ENCODE measurements around the gene SLC6A3.

SLC6A3 gene

GRCh38 chr5:1415059-1415425 is 30.2 kb downstream of the SLC6A3 start:
- H3K27ac ChIP-seq (ENCODE audit: insufficient read depth, low read depth, low read length, poor library complexity, severe bottlenecking) = no peak overlapping the region
- WGBS, 2 experiments = 85 to 86% methylated on average over 13 of the region's 13 CpGs
- H3K9me3 ChIP-seq (ENCODE audit: control insufficient read depth, low read length) = no peaks in the 10 kb centered on the region
- no peaks in the 10 kb centered on the region for H3K4me1 ChIP-seq (ENCODE audit: control insufficient read depth, insufficient read depth, low read length)
- no peaks in the 10 kb centered on the region for H3K36me3 ChIP-seq (ENCODE audit: control insufficient read depth, insufficient read depth, low read length)
- no peak overlapping the region for H3K4me3 ChIP-seq (ENCODE audit: insufficient read depth, low read depth, low read length)
- H3K27me3 ChIP-seq (ENCODE audit: control insufficient read depth, insufficient read depth, low read length, poor library complexity, severe bottlenecking) = no peaks in the 10 kb centered on the region

DNA sequence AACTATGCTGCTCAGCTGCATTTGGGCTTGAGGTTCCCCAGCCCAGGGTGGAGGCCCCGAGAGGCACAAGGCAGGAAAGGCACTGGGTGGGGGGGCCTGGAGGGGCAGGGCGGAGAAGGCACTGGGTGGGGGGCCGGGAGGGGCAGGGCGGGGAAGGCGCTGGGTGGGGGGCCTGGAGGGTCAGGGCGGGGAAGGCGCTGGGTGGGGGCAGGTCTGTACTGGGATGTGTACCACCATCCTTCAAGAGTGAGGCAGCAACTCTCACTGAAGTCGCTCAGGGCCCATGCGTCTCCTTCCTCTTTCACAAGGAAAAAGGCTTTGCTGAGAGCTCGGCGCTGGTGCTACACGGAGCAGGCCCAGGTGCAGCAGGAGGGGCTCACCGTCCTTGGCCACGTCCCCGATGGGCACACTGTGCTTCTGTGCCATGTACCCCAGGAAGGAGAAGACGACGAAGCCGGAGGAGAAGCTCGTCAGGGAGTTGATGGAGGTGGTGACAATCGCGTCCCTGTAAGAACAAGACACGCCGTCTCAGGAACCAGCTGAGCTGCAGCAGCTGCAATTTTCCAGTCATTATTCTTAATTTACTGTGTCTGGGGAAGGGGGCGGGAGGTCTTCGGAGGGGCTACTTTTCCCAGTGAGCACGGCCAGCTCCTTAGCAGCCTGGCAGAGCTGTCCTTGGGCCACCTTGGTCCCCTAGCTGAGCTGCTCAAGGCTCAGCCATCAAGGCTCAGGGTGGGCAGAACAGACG is 30.8 kb downstream of the SLC6A3 start:
- WGBS, 2 experiments = 77 to 88% methylated on average over 22 to 25 of the region's 27 CpGs

DNA sequence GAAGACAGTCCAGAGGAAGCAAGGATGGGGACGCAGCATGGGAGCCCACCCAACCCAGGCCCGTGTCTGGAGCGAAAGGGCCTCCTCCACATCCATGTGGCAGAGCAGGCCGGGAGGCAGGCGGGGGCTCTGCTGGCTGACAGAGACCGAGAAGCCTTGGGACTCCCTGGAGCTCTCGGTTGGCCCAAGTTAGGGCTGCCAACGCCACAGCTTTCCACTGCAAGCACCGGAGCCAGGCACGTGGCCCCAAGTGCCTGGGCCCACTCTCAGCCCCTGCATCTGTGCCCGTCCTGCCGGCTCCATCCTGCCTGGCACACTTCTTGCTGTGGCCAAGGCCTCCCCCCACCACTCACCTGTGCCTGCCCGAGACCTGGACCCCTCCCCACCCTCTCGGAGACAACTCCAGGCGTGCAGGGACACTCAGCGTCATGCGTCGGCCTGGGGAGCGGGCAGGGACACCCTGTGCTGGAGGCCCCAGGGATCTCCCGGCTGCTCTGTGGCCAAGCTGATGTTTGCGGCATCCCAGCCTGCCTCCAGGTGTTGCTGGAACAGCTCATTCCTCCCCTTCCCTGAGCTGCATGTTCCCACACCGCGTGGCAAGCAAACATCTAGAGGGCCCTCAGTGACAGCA is 31.5 kb downstream of the SLC6A3 start:
- 89 to 90% methylated on average over 23 of the region's 23 CpGs for WGBS, 2 experiments
- no peak overlapping the region for H3K4me3 ChIP-seq (ENCODE audit: insufficient read depth, low read depth, low read length)
- no peaks in the 10 kb centered on the region for H3K4me1 ChIP-seq (ENCODE audit: control insufficient read depth, insufficient read depth, low read length)
- no peaks in the 10 kb centered on the region for H3K36me3 ChIP-seq (ENCODE audit: control insufficient read depth, insufficient read depth, low read length)
- no peak overlapping the region for H3K27ac ChIP-seq (ENCODE audit: insufficient read depth, low read depth, low read length, poor library complexity, severe bottlenecking)
- no peaks in the 10 kb centered on the region for H3K27me3 ChIP-seq (ENCODE audit: control insufficient read depth, insufficient read depth, low read length, poor library complexity, severe bottlenecking)
- H3K9me3 ChIP-seq (ENCODE audit: control insufficient read depth, low read length) = no peaks in the 10 kb centered on the region

More for the DNA sequence above, 30.8 kb downstream of the SLC6A3 start:
- H3K27ac ChIP-seq (ENCODE audit: insufficient read depth, low read depth, low read length, poor library complexity, severe bottlenecking) = no peak overlapping the region
- no peak overlapping the region for H3K4me3 ChIP-seq (ENCODE audit: insufficient read depth, low read depth, low read length)
- no peaks in the 10 kb centered on the region for H3K27me3 ChIP-seq (ENCODE audit: control insufficient read depth, insufficient read depth, low read length, poor library complexity, severe bottlenecking)
- H3K36me3 ChIP-seq (ENCODE audit: control insufficient read depth, insufficient read depth, low read length) = no peaks in the 10 kb centered on the region
- no peaks in the 10 kb centered on the region for H3K4me1 ChIP-seq (ENCODE audit: control insufficient read depth, insufficient read depth, low read length)
- no peaks in the 10 kb centered on the region for H3K9me3 ChIP-seq (ENCODE audit: control insufficient read depth, low read length)

DNA sequence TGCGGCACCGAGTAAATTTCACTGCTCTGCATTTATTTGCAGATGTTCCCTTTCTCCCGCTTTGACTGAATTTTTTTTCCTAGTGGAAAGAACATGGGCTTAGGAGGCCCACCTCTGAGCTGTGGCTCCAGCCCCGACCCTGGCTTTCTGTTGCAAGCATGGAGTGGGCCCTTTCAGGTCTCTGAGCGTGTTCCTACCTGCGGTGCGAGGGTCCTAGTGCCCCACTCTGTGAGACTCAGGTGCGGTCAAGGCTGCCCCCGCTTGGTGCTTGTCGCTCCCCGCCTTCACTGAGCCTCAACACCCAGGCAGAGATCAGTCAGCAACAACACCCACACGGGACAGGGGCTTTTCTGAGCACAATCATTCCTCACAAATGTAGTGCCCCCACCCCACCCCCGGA is 32.0 kb downstream of the SLC6A3 start:
- Histone ChIP-seq H3K27ac (ENCODE audit: insufficient read depth, low read depth, low read length, poor library complexity, severe bottlenecking) (no peak overlapping the region), H3K4me1 (ENCODE audit: control insufficient read depth, insufficient read depth, low read length) (no peaks in the 10 kb centered on the region), H3K4me3 (ENCODE audit: insufficient read depth, low read depth, low read length) (no peak overlapping the region), H3K27me3 (ENCODE audit: control insufficient read depth, insufficient read depth, low read length, poor library complexity, severe bottlenecking) (no peaks in the 10 kb centered on the region), H3K36me3 (ENCODE audit: control insufficient read depth, insufficient read depth, low read length) (no peaks in the 10 kb centered on the region), H3K9me3 (ENCODE audit: control insufficient read depth, low read length) (no peaks in the 10 kb centered on the region)
- 70 to 72% methylated on average over 13 of the region's 13 CpGs for WGBS, 2 experiments

- H3K27ac ChIP-seq (ENCODE audit: insufficient read depth, low read depth, low read length, poor library complexity, severe bottlenecking) = no peak overlapping the region
- H3K27me3 ChIP-seq (ENCODE audit: control insufficient read depth, insufficient read depth, low read length, poor library complexity, severe bottlenecking) = no peaks in the 10 kb centered on the region
- WGBS, 2 experiments = 71 to 73% methylated on average over 10 of the region's 10 CpGs
- no peaks in the 10 kb centered on the region for H3K4me1 ChIP-seq (ENCODE audit: control insufficient read depth, insufficient read depth, low read length)
- no peak overlapping the region for H3K4me3 ChIP-seq (ENCODE audit: insufficient read depth, low read depth, low read length)
- no peaks in the 10 kb centered on the region for H3K36me3 ChIP-seq (ENCODE audit: control insufficient read depth, insufficient read depth, low read length)
- no peaks in the 10 kb centered on the region for H3K9me3 ChIP-seq (ENCODE audit: control insufficient read depth, low read length)
Measured at GRCh38 chr5:1412621-1413020, 32.6 kb downstream of the SLC6A3 start.

GRCh38 chr5:1412163-1412562 is 33.1 kb downstream of the SLC6A3 start:
- Histone ChIP-seq H3K36me3 (ENCODE audit: control insufficient read depth, insufficient read depth, low read length) (no peaks in the 10 kb centered on the region), H3K4me3 (ENCODE audit: insufficient read depth, low read depth, low read length) (no peak overlapping the region), H3K4me1 (ENCODE audit: control insufficient read depth, insufficient read depth, low read length) (no peaks in the 10 kb centered on the region), H3K9me3 (ENCODE audit: control insufficient read depth, low read length) (no peaks in the 10 kb centered on the region), H3K27me3 (ENCODE audit: control insufficient read depth, insufficient read depth, low read length, poor library complexity, severe bottlenecking) (no peaks in the 10 kb centered on the region), H3K27ac (ENCODE audit: insufficient read depth, low read depth, low read length, poor library complexity, severe bottlenecking) (no peak overlapping the region)
- 86 to 87% methylated on average over 16 of the region's 16 CpGs for WGBS, 2 experiments

DNA sequence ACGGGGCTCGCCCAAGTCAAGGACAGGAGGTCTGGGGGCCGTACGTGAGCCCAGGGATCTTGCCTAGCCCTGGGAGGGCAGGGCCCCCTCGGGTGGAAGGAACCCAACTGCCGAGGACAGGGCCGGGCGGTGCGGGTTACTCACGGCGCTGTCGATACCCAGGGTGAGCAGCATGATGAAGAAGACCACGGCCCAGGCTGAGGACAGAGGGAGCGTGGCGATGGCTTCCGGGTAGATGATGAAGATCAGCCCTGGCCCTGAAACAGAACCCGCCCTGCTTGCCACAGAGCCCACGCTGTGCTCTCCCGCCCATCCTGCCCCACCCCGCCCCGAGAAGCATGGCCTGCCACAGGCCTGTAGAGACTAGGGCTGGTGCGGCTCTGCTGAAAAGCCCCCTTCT is 34.1 kb downstream of the SLC6A3 start:
- no peaks in the 10 kb centered on the region for H3K4me1 ChIP-seq (ENCODE audit: control insufficient read depth, insufficient read depth, low read length)
- WGBS, 2 experiments = 92 to 93% methylated on average over 22 of the region's 22 CpGs
- H3K27me3 ChIP-seq (ENCODE audit: control insufficient read depth, insufficient read depth, low read length, poor library complexity, severe bottlenecking) = no peaks in the 10 kb centered on the region
- no peak overlapping the region for H3K27ac ChIP-seq (ENCODE audit: insufficient read depth, low read depth, low read length, poor library complexity, severe bottlenecking)
- H3K9me3 ChIP-seq (ENCODE audit: control insufficient read depth, low read length) = no peaks in the 10 kb centered on the region
- H3K36me3 ChIP-seq (ENCODE audit: control insufficient read depth, insufficient read depth, low read length) = no peaks in the 10 kb centered on the region
- H3K4me3 ChIP-seq (ENCODE audit: insufficient read depth, low read depth, low read length) = no peak overlapping the region

GRCh38 chr5:1410156-1411014 is 34.9 kb downstream of the SLC6A3 start:
- no peaks in the 10 kb centered on the region for H3K27me3 ChIP-seq (ENCODE audit: control insufficient read depth, insufficient read depth, low read length, poor library complexity, severe bottlenecking)
- H3K4me3 ChIP-seq (ENCODE audit: insufficient read depth, low read depth, low read length) = no peak overlapping the region
- H3K27ac ChIP-seq (ENCODE audit: insufficient read depth, low read depth, low read length, poor library complexity, severe bottlenecking) = no peak overlapping the region
- no peaks in the 10 kb centered on the region for H3K9me3 ChIP-seq (ENCODE audit: control insufficient read depth, low read length)
- H3K4me1 ChIP-seq (ENCODE audit: control insufficient read depth, insufficient read depth, low read length) = no peaks in the 10 kb centered on the region
- H3K36me3 ChIP-seq (ENCODE audit: control insufficient read depth, insufficient read depth, low read length) = no peaks in the 10 kb centered on the region
- WGBS, 2 experiments = 89 to 91% methylated on average over 21 of the region's 21 CpGs

DNA sequence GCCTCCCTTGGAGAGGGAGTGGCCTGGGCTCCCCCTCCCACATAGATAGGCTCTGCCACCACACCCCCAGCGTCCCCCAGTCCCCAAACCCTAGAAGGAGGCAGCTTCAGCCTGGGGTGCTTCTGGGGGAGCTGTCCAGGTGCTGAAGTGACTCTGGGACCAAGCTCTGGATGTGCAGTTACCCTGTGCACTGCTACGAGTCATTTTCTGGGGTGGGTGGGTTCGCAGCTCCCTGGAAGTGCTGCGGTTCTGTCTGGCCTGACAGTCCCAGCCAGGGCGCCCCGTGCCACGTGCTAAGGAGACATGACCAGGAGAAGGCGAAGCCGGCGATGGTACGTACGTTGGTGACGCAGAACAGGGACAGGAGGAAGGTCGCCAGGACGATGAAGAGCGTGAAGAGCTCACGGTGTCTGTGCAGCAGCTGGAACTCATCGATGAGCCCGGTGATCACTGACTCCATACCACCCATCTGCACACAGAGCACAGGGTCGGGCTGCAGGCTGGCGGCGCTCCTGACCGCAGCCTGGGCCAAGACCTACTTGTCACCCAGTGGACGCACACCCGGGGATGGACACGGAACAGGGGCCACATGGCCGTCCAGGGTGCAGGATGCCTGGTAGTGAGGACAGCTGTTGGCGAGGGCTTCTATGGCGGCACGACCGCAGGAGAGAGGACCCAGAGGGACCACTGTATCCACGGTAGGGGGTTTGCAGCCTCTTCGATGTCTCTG is 35.7 kb downstream of the SLC6A3 start:
- WGBS, 2 experiments = 84 to 85% methylated on average over 33 of the region's 33 CpGs
- Histone ChIP-seq H3K27ac (ENCODE audit: insufficient read depth, low read depth, low read length, poor library complexity, severe bottlenecking) (no peak overlapping the region), H3K27me3 (ENCODE audit: control insufficient read depth, insufficient read depth, low read length, poor library complexity, severe bottlenecking) (no peaks in the 10 kb centered on the region), H3K9me3 (ENCODE audit: control insufficient read depth, low read length) (no peaks in the 10 kb centered on the region), H3K36me3 (ENCODE audit: control insufficient read depth, insufficient read depth, low read length) (no peaks in the 10 kb centered on the region), H3K4me3 (ENCODE audit: insufficient read depth, low read depth, low read length) (no peak overlapping the region), H3K4me1 (ENCODE audit: control insufficient read depth, insufficient read depth, low read length) (no peaks in the 10 kb centered on the region)

All from ectodermal cell (in vitro differentiated cells).